ENCODE data around the gene ST6GAL1.
"Not testable (repeated sequence)": the region's sequence is repeated elsewhere in the genome, so short reads cannot be mapped to it uniquely, and the experiment has no call there.

The ST6GAL1 gene

DNA sequence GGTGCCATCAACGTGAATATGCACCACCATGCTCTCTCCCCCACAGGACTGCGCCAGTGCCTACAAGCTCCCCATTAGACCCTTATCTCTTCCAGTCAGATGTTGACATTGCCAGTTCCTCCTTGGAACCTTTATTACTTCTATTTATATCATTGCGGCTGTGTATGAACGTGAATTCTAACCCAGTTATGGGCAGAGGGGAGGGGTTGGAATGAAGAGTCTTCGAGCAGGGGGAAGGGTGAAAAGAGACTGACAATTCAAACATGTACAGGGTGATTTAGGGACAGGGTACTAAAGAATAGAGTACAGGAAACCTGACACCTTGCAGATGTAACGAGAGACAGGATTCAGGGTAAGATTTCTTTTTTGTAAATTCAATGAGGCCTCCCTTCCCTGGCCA is 41.8 kb upstream of the ST6GAL1 start:
- DNase-seq (ENCODE audit: low spot score): no peak
- in situ Hi-C loops (cut with MboI; ENCODE audit: low sequenced_read_pairs, unreplicated experiment): no loop called here
- TF ChIP-seq, protein P1, sequence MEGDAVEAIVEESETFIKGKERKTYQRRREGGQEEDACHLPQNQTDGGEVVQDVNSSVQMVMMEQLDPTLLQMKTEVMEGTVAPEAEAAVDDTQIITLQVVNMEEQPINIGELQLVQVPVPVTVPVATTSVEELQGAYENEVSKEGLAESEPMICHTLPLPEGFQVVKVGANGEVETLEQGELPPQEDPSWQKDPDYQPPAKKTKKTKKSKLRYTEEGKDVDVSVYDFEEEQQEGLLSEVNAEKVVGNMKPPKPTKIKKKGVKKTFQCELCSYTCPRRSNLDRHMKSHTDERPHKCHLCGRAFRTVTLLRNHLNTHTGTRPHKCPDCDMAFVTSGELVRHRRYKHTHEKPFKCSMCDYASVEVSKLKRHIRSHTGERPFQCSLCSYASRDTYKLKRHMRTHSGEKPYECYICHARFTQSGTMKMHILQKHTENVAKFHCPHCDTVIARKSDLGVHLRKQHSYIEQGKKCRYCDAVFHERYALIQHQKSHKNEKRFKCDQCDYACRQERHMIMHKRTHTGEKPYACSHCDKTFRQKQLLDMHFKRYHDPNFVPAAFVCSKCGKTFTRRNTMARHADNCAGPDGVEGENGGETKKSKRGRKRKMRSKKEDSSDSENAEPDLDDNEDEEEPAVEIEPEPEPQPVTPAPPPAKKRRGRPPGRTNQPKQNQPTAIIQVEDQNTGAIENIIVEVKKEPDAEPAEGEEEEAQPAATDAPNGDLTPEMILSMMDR (IDR thresholded peaks at IDR 0.05; ENCODE audit: borderline replicate concordance, control extremely low read depth, extremely low read depth, insufficient read depth, missing control alignments): no peak

DNA sequence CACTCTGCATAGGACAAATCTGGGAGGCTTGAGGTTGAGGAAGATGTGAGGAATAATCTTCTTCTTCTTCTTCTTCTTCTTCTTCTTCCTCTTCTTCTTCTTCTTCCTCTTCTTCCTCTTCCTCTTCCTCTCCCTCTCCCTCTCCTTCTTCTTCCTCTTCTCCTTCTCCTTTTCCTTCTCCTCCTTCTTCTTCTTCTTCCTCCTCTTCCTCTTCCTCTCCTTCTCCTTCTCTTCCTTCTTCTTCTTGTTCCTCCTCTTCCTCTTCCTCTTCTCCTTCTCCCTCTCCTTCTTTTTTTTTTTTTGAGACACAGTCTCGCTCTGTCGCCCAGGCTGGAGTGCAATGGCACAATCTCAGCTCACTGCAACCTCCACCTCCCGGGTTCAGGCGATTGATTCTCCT is 40.6 kb upstream of the ST6GAL1 start:
- in situ Hi-C loops (cut with MboI; ENCODE audit: low sequenced_read_pairs, unreplicated experiment); DNase-seq (ENCODE audit: low spot score): not testable (repeated sequence)

DNA sequence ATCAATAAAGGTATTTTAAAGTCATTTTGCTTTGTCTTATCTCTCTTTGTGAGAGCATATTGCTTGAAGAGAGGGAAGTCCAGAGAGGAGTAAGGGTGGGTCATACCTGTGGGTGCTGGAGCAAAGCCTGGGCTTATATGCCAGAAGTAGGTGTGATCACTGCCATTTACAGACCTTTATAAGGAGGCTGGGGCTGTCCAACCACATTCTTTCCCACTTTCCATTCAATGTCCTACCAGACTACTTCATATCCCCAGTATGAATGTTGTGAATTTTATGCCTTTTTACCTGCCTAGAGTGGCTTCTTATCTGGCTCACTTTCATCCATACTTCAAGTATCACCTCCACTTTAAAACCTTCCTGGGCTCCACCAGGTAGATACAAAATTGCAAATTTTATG is 39.4 kb upstream of the ST6GAL1 start:
- in situ Hi-C loops (cut with MboI; ENCODE audit: low sequenced_read_pairs, unreplicated experiment): no loop called here
- DNase-seq (ENCODE audit: low spot score): no peak
- TF ChIP-seq, protein P1 (IDR thresholded peaks at IDR 0.05; ENCODE audit: borderline replicate concordance, control extremely low read depth, extremely low read depth, insufficient read depth, missing control alignments): no peak

DNA sequence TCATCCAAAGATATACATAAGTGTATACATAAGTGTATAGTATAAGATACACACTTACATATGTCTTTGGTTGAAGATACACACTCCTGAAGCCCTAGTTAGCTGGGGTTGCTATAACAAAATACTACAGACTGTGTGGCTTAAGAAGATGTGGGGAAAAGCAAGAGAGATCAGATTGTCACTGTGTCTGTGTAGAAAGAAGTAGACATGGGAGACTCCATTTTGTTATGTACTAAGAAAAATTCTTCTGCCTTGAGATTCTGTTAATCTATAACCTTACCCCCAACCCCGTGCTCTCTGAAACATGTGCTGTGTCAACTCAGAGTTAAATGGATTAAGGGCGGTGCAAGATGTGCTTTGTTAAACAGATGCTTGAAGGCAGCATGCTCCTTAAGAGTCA is 37.3 kb upstream of the ST6GAL1 start:
- DNase-seq (ENCODE audit: low spot score); in situ Hi-C loops (cut with MboI; ENCODE audit: low sequenced_read_pairs, unreplicated experiment): not testable (repeated sequence)

DNA sequence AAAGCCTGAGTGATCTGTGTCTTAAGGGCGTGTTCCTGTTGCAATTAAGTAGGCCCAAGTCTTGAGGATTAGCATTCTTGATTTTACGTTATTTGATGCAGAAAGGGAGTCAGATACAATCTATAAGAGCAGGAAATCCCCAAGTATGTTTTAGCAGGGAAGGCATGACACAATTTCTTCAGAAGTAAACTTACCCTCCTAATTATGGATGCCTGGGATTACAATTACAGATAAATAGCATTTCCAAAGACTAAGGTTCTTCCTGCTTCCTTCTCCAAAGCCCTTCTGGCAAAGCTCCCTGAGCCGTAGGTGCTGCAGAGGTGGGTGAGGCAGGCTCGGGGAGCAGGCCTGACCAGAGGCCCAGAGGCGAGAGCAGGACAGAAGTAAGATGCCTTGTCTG is 34.9 kb upstream of the ST6GAL1 start:
- in situ Hi-C loops (cut with MboI; ENCODE audit: low sequenced_read_pairs, unreplicated experiment): no loop called here
- TF ChIP-seq, protein P1 (IDR thresholded peaks at IDR 0.05; ENCODE audit: borderline replicate concordance, control extremely low read depth, extremely low read depth, insufficient read depth, missing control alignments): no peak
- DNase-seq (ENCODE audit: low spot score): no peak

DNA sequence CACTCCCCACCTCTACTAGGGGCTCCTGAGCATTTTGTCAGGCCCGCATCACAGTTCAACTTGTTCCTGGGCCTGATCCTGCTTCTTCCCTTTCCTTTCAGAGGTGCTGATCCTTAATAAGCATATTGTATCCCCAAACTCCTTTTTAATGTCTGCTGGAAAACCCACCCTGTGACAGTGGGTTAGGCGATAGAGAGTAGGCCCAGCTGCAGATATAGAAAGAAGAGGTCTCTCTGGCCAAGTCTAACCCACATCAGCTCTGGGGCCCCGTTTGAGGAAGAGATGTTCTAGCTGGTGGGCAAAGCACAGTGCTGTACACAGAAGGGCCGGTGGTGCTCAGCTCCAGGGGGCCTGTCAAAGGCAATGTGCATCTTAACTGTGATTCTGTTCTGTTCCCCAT is 34.3 kb upstream of the ST6GAL1 start:
- TF ChIP-seq, protein P1 (IDR thresholded peaks at IDR 0.05; ENCODE audit: borderline replicate concordance, control extremely low read depth, extremely low read depth, insufficient read depth, missing control alignments): no peak
- DNase-seq (ENCODE audit: low spot score): no peak
- in situ Hi-C loops (cut with MboI; ENCODE audit: low sequenced_read_pairs, unreplicated experiment): no loop called here

DNA sequence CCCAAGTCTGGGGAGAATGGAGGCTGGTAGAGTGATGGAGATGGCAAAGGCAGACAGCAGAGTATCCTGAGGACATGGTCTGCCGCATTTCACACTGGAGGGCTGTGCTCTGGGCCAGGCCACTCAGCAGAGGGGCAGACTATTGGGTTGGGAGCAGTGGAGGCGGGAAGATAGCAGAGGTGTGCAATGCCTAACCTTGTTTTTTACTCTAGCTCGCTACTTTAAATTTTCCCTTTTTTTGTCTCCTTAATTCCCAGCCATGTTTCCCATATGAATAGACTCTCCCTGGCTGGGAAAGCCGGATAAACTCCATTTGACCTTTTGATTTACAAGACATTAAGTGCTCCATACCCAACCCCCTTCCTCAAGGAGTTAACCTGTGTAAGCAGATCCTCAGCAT is 33.5 kb upstream of the ST6GAL1 start:
- in situ Hi-C loops (cut with MboI; ENCODE audit: low sequenced_read_pairs, unreplicated experiment): no loop called here
- TF ChIP-seq, protein P1 (IDR thresholded peaks at IDR 0.05; ENCODE audit: borderline replicate concordance, control extremely low read depth, extremely low read depth, insufficient read depth, missing control alignments): no peak
- DNase-seq (ENCODE audit: low spot score): no peak

DNA sequence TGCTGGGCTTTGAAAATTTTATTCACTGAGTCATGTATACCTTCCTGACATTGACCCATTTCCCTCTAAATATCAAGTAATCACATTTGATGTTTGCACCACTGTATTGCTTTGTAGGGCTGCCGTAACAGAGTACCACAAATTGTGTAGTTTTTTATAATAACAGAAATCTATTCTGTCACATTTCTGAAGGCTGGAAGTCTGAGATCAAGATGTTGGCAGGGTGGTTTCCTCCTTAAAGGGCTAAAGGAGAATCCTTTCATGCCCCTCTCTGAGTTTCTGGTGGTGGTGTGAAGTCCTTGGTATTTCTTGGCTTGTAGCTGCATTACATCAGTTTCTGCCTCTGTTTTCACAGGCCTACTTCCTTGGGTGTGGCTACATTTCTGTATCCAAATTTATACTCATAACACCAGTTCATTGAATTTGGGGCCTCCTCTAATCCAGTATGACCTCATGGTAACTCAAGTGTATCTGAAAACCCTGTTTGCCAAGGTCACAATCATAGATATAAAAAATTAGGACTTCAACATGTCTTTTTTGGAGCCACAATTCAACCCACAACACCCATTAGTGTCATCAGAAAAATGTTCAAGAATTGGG is 29.1 kb upstream of the ST6GAL1 start:
- DNase-seq (ENCODE audit: low spot score): no peak
- in situ Hi-C loops (cut with MboI; ENCODE audit: low sequenced_read_pairs, unreplicated experiment): no loop called here
- TF ChIP-seq, protein P1 (IDR thresholded peaks at IDR 0.05; ENCODE audit: borderline replicate concordance, control extremely low read depth, extremely low read depth, insufficient read depth, missing control alignments): no peak
